Cardiac fibroblast (primary cell): ENCODE measurements around the gene NSUN2.

ENCODE experiments used
- DNase-seq, 2 donors: peaks; one replicate each; pipeline versions ENCODE4 v3.0.0 to v3.0.0-alpha.2; 2010; ENCODE audit warnings: low read depth in 2 of 2
- H3K4me3 ChIP-seq, 2 donors: replicated peaks in 1 of 2; 1 replicate in 1 of 2; 2 replicates in 1 of 2; pipeline ENCODE4 v1.5.1; 2011; ENCODE audit warnings: low read depth in 2 of 2, low read length in 2 of 2, mild to moderate bottlenecking in 2 of 2, moderate library complexity in 1 of 2
- CTCF ChIP-seq: IDR thresholded peaks from one replicate; pipeline ENCODE4 v1.5.1; 2011; ENCODE audit warnings: low read depth, mild to moderate bottlenecking, low read length, inconsistent platforms

The NSUN2 gene

GRCh38 chr5:6556089-6556801 is 76.6 kb downstream of the NSUN2 start:
- H3K4me3 ChIP-seq, result no peak overlapping the region
- DNase-seq, result peak in 1 of 2 donors; percentile 35
- TF ChIP-seq CTCF, result no peak

GRCh38 chr5:6554812-6555211 is 78.0 kb downstream of the NSUN2 start:
- DNase-seq, result peak in 1 of 2 donors; percentile 27
- TF ChIP-seq CTCF, result no peak
- no peak overlapping the region for H3K4me3 ChIP-seq

- TF ChIP-seq CTCF, result no peak
- H3K4me3 ChIP-seq, result no peak overlapping the region
- DNase-seq, result no peak
These were observed 78.9 kb downstream of the NSUN2 start for GRCh38 chr5:6553972-6554371.

GRCh38 chr5:6552612-6553011 is 80.2 kb downstream of the NSUN2 start:
- H3K4me3 ChIP-seq, result no peak overlapping the region
- DNase-seq, result no peak
- TF ChIP-seq CTCF, result no peak

GRCh38 chr5:6551955-6552313 is 80.9 kb downstream of the NSUN2 start:
- no peak overlapping the region for H3K4me3 ChIP-seq
- TF ChIP-seq CTCF, result no peak
- DNase-seq, result no peak

GRCh38 chr5:6551287-6551954 is 81.4 kb downstream of the NSUN2 start:
- no peak overlapping the region for H3K4me3 ChIP-seq
- TF ChIP-seq CTCF, result no peak
- peak in 1 of 2 donors; percentile 35 for DNase-seq
